ENCODE data around the gene HEPH. TPM values are rescaled to one million over a fixed set of nuclear protein-coding genes. Genes with fewer than 3 reads are reported as not detected.

Gene HEPH, protein sequence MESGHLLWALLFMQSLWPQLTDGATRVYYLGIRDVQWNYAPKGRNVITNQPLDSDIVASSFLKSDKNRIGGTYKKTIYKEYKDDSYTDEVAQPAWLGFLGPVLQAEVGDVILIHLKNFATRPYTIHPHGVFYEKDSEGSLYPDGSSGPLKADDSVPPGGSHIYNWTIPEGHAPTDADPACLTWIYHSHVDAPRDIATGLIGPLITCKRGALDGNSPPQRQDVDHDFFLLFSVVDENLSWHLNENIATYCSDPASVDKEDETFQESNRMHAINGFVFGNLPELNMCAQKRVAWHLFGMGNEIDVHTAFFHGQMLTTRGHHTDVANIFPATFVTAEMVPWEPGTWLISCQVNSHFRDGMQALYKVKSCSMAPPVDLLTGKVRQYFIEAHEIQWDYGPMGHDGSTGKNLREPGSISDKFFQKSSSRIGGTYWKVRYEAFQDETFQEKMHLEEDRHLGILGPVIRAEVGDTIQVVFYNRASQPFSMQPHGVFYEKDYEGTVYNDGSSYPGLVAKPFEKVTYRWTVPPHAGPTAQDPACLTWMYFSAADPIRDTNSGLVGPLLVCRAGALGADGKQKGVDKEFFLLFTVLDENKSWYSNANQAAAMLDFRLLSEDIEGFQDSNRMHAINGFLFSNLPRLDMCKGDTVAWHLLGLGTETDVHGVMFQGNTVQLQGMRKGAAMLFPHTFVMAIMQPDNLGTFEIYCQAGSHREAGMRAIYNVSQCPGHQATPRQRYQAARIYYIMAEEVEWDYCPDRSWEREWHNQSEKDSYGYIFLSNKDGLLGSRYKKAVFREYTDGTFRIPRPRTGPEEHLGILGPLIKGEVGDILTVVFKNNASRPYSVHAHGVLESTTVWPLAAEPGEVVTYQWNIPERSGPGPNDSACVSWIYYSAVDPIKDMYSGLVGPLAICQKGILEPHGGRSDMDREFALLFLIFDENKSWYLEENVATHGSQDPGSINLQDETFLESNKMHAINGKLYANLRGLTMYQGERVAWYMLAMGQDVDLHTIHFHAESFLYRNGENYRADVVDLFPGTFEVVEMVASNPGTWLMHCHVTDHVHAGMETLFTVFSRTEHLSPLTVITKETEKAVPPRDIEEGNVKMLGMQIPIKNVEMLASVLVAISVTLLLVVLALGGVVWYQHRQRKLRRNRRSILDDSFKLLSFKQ
- 0.48 and 1.3 TPM in 2 replicates for total RNA-seq

DNA sequence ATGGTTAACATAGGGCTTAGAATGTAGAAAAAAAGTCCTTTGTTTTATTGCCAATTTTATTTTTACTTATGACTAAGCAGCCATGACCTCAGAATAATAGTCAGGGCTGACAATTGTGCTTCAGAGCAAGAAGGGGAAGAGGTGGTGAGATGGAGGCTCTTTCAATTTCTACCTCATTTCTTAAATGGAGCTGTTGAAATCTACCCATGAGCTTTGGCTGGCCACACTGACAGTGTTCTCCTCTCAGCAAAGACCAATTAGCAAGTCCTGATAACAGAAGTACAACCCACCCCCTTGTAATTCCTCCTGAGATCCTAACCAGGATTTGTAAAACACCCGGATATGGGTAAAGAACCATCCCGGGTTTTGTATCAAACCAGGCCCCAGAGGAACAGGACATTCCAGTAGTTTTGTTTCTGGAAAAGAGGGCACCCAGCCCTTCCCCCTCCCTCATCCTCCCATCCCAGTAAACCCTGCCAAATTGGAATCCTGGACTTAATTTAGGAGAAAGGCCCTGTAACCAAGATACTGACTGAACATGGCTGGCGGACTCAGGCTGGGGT lies at the start of gene HEPH:
TSS of gene HEPH (plus strand) at position 399 of the 563 bp plus-strand sequence. CDS start 6,324 bp downstream, outside the sequence.

Other genes starting within 250 kb of the HEPH start
- not detected in 2 replicates for gene VSIG4, start 124.2 kb upstream of the HEPH start, total RNA-seq

Measured in vein endothelial cell (primary cell).